Fibroblast of lung (primary cell): ENCODE data around the gene CASD1.

ENCODE experiments used
- CTCF ChIP-seq, 2 donors: IDR thresholded peaks in 1 of 2; conservative IDR thresholded peaks in 1 of 2; 1 replicate in 1 of 2; 2 replicates in 1 of 2; pipeline ENCODE4 v1.5.1; 2011 to 2012; ENCODE audit warnings: low read length in 2 of 2, control low read depth in 1 of 2, inconsistent platforms in 1 of 2, low read depth in 1 of 2, mild to moderate bottlenecking in 1 of 2
- EZH2 ChIP-seq: IDR thresholded peaks from 2 replicates; pipeline ENCODE4 v1.5.1; 2012; ENCODE audit warnings: low read length, control low read depth, mild to moderate bottlenecking; ENCODE audit errors: missing control alignments

GRCh38 chr7:94571816-94572215, 62.2 kb downstream of the CASD1 start:
- TF ChIP-seq CTCF (conservative IDR thresholded peaks at IDR 0.05 in 1 of 2, IDR thresholded peaks at IDR 0.05 in 1 of 2; ENCODE audit: low read depth in 1 of 2, low read length in 2 of 2): no peak
- TF ChIP-seq EZH2: no peak
